ENCODE measurements around the gene HSD17B12. TPM values are rescaled to one million over a fixed set of nuclear protein-coding genes. Genes with fewer than 3 reads are reported as not detected.

HSD17B12 gene
- total and polyA plus RNA-seq, 3 experiments from 2014 or later, result 26.3 to 37.1 (median 32.3) TPM

DNA sequence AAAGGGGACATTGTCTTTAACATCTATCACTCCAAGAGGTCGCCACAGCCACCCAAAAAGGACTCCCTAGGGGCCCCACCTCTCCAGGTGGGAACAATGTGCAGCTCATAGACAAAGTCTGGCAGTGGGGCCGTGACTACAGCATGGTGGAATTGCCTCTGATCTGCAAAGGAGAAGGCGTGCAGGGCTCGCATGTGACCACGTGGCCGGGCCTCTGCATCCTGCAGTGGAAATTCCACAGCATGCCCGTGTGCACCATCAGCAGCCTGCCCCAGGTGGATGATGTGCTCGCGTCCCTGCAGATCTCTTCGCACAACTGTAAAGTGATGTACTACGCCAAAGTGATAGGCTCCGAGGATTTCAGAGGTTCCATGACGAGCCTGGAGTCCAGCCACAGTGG, 218.6 kb downstream of the HSD17B12 start:
- no peak for DNase-seq
- H3K4me3 Mint-ChIP-seq, result no peak overlapping the region
- H3K27me3 Mint-ChIP-seq, result no peaks in the 10 kb centered on the region
- peaks cover 9 to 88% (median 26%) of the 10 kb centered on the region in 3 donors for H3K36me3 Mint-ChIP-seq
- ChIA-PET POLR2A (no interaction called here), CTCF (no interaction called here)
- no peaks in the 10 kb centered on the region for H3K9me3 Mint-ChIP-seq
- H3K9me3 ChIP-seq (ENCODE audit: low read length), result no peaks in the 10 kb centered on the region
- H3K4me1 ChIP-seq (ENCODE audit: insufficient read depth, low read length), result no peaks in the 10 kb centered on the region
- H3K36me3 ChIP-seq (ENCODE audit: insufficient read depth, low read length), result peaks cover 21% of the 10 kb centered on the region
- H3K27ac Mint-ChIP-seq, result no peak overlapping the region
- H3K27me3 ChIP-seq (ENCODE audit: insufficient read depth, low read length, poor library complexity, severe bottlenecking), result no peaks in the 10 kb centered on the region
- no peak overlapping the region for H3K4me3 ChIP-seq (ENCODE audit: low read length)
- peaks cover 2 to 14% (median 4%) of the 10 kb centered on the region in 3 donors for H3K4me1 Mint-ChIP-seq
- H3K27ac ChIP-seq (ENCODE audit: low read depth, low read length), result no peak overlapping the region

DNA sequence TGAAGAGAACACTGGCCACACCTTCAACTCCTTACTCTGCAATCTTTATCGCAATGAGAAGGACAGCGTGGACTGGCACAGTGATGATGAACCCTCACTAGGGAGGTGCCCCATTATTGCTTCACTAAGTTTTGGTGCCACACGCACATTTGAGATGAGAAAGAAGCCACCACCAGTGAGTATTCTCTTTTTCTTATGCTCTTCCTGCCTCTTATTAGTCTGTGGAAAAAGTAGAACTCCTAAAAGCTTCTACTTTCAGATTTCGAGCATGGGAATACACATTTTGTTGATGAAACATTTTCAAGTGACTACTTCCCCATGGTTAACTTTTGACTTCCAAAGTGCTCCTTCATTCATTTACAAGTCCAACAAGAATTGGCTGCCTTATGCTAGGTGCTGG, 221.0 kb downstream of the HSD17B12 start:
- DNase-seq, result no peak
- no peak overlapping the region for H3K4me3 Mint-ChIP-seq
- no peaks in the 10 kb centered on the region for H3K27me3 ChIP-seq (ENCODE audit: insufficient read depth, low read length, poor library complexity, severe bottlenecking)
- H3K4me3 ChIP-seq (ENCODE audit: low read length), result no peak overlapping the region
- H3K27me3 Mint-ChIP-seq, result no peaks in the 10 kb centered on the region
- H3K4me1 ChIP-seq (ENCODE audit: insufficient read depth, low read length), result no peaks in the 10 kb centered on the region
- H3K9me3 Mint-ChIP-seq, result no peaks in the 10 kb centered on the region
- no peak overlapping the region for H3K27ac ChIP-seq (ENCODE audit: low read depth, low read length)
- H3K36me3 ChIP-seq (ENCODE audit: insufficient read depth, low read length), result peaks cover 18% of the 10 kb centered on the region
- POLR2A ChIA-PET, result no interaction called here
- peaks cover 9 to 85% (median 26%) of the 10 kb centered on the region in 3 donors for H3K36me3 Mint-ChIP-seq
- H3K9me3 ChIP-seq (ENCODE audit: low read length), result no peaks in the 10 kb centered on the region
- CTCF ChIA-PET, result no interaction called here
- H3K4me1 Mint-ChIP-seq, result peaks cover 9 to 24% (median 9%) of the 10 kb centered on the region in 3 donors
- H3K27ac Mint-ChIP-seq, result peak overlapping the region in 1 of 8 donors; percentile 51

DNA sequence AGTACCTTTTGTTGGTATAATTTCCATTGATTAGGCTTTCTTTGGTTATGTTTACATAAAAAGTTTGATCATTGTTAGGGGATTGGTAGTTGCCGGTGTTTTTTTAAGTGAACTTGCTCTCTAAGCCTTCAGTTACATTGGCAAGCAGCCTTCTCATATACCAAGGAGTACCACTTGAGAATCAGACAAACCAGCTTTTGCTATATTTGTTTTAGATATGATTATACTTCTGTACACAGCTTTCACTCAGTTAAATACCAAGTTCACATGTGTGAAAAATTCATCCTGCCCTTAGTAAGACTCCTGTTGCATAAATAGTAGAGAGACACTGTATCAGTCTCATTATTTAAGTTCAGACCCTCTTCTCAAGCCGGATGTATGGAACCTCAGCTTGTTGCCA, 222.5 kb downstream of the HSD17B12 start:
- Histone ChIP-seq H3K36me3 (ENCODE audit: insufficient read depth, low read length) (peaks cover 11% of the 10 kb centered on the region), H3K4me1 (ENCODE audit: insufficient read depth, low read length) (no peaks in the 10 kb centered on the region), H3K9me3 (ENCODE audit: low read length) (no peaks in the 10 kb centered on the region), H3K27ac (ENCODE audit: low read depth, low read length) (no peak overlapping the region), H3K4me3 (ENCODE audit: low read length) (no peak overlapping the region), H3K27me3 (ENCODE audit: insufficient read depth, low read length, poor library complexity, severe bottlenecking) (no peaks in the 10 kb centered on the region)
- Mint-ChIP-seq H3K27me3 (no peaks in the 10 kb centered on the region), H3K27ac (no peak overlapping the region), H3K36me3 (peaks cover 9 to 88% (median 24%) of the 10 kb centered on the region in 3 donors), H3K4me3 (no peak overlapping the region), H3K9me3 (no peaks in the 10 kb centered on the region), H3K4me1 (peaks cover 11 to 33% (median 23%) of the 10 kb centered on the region in 3 donors)
- ChIA-PET POLR2A (no interaction called here), CTCF (interaction anchor here (1.6 kb wide), 1 partner anchor 13 kb away, joined by 4 read pairs; no protein-coding TSS in a partner anchor)
- no peak for DNase-seq

DNA sequence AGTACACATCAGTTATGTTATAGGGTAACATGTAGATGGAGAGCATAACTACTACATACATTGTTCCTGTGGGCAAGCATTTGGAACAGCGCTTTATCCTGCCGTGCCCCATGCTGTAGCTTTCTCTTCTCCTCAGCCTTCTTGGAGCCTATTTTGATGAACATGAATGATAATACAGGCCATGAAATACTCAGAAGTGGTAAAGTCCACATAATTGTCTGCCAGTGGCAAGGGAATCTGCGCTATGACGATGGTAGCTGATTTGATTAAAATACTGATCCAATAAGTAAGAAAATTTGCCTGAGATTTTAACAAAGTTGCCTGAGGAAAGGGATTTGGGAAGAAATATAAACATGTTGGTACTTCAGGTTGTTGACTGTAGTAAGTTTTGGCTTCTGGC, 223.4 kb downstream of the HSD17B12 start:
- H3K36me3 Mint-ChIP-seq, result peaks cover 9 to 88% (median 21%) of the 10 kb centered on the region in 3 donors
- no peaks in the 10 kb centered on the region for H3K9me3 ChIP-seq (ENCODE audit: low read length)
- peaks cover 11 to 40% (median 32%) of the 10 kb centered on the region in 3 donors for H3K4me1 Mint-ChIP-seq
- no peaks in the 10 kb centered on the region for H3K27me3 Mint-ChIP-seq
- no peak overlapping the region for H3K27ac ChIP-seq (ENCODE audit: low read depth, low read length)
- peak overlapping the region in 2 of 8 donors; percentile 2 to 4 for H3K27ac Mint-ChIP-seq
- no peaks in the 10 kb centered on the region for H3K9me3 Mint-ChIP-seq
- POLR2A ChIA-PET, result no interaction called here
- no peak overlapping the region for H3K4me3 ChIP-seq (ENCODE audit: low read length)
- CTCF ChIA-PET, result interaction anchor here (1.6 kb wide), 1 partner anchor 14 kb away, joined by 4 read pairs; no protein-coding TSS in a partner anchor
- H3K27me3 ChIP-seq (ENCODE audit: insufficient read depth, low read length, poor library complexity, severe bottlenecking), result no peaks in the 10 kb centered on the region
- no peak for DNase-seq
- H3K36me3 ChIP-seq (ENCODE audit: insufficient read depth, low read length), result peaks cover 15% of the 10 kb centered on the region
- no peaks in the 10 kb centered on the region for H3K4me1 ChIP-seq (ENCODE audit: insufficient read depth, low read length)
- no peak overlapping the region for H3K4me3 Mint-ChIP-seq

DNA sequence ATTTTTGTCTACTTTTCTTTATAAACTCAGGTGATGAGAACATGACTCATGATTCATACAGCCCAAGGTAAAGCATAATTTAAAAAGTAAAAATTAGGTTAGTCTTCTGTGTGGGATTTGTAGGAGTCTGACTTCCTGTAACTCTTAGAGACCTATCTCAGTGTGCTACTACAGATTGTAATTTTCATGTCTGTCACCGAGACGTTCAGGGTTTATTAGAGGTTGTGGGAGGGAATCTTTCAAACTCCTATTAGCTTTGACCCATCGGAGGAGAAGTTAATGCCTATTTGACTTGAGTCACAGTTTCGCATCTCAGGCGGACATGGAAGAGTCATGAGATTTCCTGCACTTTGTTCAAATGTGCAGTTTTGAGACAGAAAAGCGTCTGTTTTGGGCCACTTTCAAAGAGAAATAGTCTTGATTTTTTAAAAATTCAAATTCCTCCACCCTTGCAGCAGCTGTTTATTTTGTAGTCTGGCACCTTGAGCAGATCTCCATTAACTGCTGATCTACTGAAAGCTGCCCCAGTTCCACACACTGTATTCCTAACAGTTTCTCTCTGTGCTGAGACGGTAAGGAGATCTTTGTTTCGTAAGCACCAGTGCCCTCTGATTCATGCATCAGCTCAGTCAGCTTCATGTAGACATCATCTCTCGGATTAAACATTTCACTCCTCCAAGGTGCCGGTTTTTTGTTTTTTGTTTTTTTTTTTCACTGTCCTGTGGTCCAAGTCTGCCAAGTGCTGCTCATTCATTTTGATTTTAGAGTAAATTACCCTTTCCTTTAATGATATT, 224.4 kb downstream of the HSD17B12 start:
- Mint-ChIP-seq H3K36me3 (peaks cover 9 to 89% (median 24%) of the 10 kb centered on the region in 3 donors), H3K4me1 (peaks cover 13 to 48% (median 32%) of the 10 kb centered on the region in 3 donors), H3K27ac (peak overlapping the region in 1 of 8 donors; percentile 39), H3K9me3 (no peaks in the 10 kb centered on the region), H3K4me3 (no peak overlapping the region), H3K27me3 (no peaks in the 10 kb centered on the region)
- POLR2A ChIA-PET, result no interaction called here
- no peaks in the 10 kb centered on the region for H3K4me1 ChIP-seq (ENCODE audit: insufficient read depth, low read length)
- peaks cover 15% of the 10 kb centered on the region for H3K36me3 ChIP-seq (ENCODE audit: insufficient read depth, low read length)
- CTCF ChIA-PET, result no interaction called here
- no peaks in the 10 kb centered on the region for H3K27me3 ChIP-seq (ENCODE audit: insufficient read depth, low read length, poor library complexity, severe bottlenecking)
- H3K27ac ChIP-seq (ENCODE audit: low read depth, low read length), result no peak overlapping the region
- H3K9me3 ChIP-seq (ENCODE audit: low read length), result no peaks in the 10 kb centered on the region
- no peak overlapping the region for H3K4me3 ChIP-seq (ENCODE audit: low read length)
- DNase-seq, result no peak

DNA sequence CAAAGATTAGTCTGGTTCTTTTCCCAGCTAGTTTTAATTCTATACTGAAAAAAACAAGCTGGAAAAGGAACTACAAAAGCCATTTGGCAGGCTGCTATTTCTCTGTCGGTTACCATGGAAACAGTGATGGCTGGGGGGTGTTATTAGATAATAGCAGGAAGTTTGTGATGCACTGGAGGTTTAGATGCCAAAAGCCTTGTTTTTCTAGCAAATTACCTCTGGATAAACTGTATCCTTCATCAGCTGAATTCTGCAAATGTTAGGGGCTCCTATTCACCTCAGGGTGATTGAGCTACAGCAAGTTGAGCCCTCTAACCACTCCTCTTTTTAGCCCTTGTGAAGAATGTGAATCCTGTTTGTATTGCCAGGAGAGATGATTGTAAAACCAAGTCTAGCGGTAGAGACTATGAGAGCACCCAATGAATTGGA, 225.3 kb downstream of the HSD17B12 start:
- Mint-ChIP-seq H3K9me3 (no peaks in the 10 kb centered on the region), H3K36me3 (peaks cover 9 to 93% (median 30%) of the 10 kb centered on the region in 3 donors), H3K4me1 (peaks cover 13 to 48% (median 32%) of the 10 kb centered on the region in 3 donors), H3K27ac (peak overlapping the region in 2 of 8 donors; percentile 3 to 24), H3K4me3 (no peak overlapping the region), H3K27me3 (no peaks in the 10 kb centered on the region)
- no peak for DNase-seq
- Histone ChIP-seq H3K9me3 (ENCODE audit: low read length) (no peaks in the 10 kb centered on the region), H3K4me1 (ENCODE audit: insufficient read depth, low read length) (no peaks in the 10 kb centered on the region), H3K36me3 (ENCODE audit: insufficient read depth, low read length) (peaks cover 19% of the 10 kb centered on the region), H3K27me3 (ENCODE audit: insufficient read depth, low read length, poor library complexity, severe bottlenecking) (no peaks in the 10 kb centered on the region), H3K27ac (ENCODE audit: low read depth, low read length) (no peak overlapping the region), H3K4me3 (ENCODE audit: low read length) (no peak overlapping the region)
- CTCF ChIA-PET, result interaction anchor here (1.3 kb wide), 1 partner anchor 35 kb away, joined by 3 read pairs; no protein-coding TSS in a partner anchor
- POLR2A ChIA-PET, result no interaction called here

Other genes starting within 250 kb of the HSD17B12 start
- 10 to 100 TPM; 51.1 to 51.5 TPM for gene ALKBH3, start 200.1 kb downstream of the HSD17B12 start, total RNA-seq
- gene ALKBH3, start 200.1 kb downstream of the HSD17B12 start, polyA plus RNA-seq, result 38.3 TPM